Measurements from ENCODE around the gene KLHDC3. TPM values are rescaled to one million over a fixed set of nuclear protein-coding genes. Genes with fewer than 3 reads are reported as not detected.

The KLHDC3 gene, protein sequence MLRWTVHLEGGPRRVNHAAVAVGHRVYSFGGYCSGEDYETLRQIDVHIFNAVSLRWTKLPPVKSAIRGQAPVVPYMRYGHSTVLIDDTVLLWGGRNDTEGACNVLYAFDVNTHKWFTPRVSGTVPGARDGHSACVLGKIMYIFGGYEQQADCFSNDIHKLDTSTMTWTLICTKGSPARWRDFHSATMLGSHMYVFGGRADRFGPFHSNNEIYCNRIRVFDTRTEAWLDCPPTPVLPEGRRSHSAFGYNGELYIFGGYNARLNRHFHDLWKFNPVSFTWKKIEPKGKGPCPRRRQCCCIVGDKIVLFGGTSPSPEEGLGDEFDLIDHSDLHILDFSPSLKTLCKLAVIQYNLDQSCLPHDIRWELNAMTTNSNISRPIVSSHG
- 25.6 to 34.3 TPM (median 29.9 TPM) in 5 replicates for total RNA-seq (2022; extraction: Qiagen RNA extraction; ENCODE audit: low read depth)

DNA sequence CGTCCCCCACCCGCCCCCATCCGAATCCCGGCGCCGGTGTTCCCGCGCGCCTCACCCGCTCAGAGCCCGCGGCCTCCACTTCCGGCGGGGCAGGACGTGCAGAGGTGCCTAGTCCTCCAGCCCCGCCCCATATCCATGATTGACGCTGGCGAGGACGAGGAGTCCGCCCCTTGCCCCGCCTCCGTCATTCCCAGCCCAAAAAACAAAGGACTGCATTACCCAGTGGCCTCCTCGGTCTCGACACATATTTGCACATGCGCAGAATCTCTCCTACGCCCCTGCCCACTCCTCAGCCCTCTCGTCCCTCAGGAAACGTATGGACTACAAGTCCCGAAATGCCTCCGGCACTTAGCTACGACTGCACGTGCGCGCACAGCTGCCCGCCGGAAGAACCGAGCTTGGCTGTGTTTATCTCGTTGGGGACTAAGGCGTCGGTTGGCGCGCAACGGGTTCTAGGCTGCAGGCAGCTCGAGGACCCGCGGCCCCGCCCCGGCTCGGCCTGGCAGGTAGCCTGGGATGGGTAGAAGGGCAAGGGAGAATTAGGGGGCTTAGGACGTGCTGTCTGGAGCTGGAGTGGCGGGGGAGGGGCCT is at the start of gene KLHDC3, which contains the start of gene MEA1:
Gene KLHDC3, plus strand, starts transcription at position 407 of the 591 bp plus-strand sequence. CDS start 2,944 bp downstream, outside the sequence.
Gene MEA1, minus strand, starts transcription at position 104 of the 591 bp plus-strand sequence. CDS start 133 bp downstream, outside the sequence.

DNA sequence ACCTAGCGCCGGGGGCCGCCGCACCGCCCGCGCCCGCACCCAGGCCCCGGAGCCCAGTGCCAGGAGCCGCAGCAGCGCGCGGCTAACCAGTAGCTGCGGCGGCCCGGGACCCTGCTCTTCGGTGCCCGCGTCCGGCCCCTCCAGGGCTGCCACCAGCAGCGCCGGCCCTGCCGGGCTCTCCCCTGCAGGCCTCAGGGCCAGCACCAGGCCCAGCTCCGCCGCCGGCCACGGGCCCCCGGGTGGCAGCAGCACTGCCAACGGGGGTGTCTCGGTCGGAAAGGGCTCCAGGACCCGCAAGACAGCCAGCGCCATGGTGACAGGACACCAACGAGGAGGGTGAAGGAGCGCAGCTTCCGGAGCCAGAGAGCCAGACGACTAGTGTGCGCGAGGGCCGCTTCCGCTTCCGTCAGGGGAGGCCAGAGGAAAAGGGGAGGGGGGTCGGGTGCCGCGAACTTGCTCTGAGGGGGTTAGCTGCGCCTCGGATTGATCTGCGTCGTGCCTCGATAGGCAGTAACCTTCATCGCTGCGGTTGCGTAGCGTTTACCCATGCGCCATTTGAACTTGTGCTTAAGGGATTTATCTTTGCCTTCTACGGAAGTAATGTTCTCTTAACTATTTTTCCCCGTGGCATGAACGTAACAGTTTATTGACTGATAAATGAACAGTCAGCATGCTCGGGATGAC is 35.1 kb upstream of the KLHDC3 start, which contains the start of gene PEX6:
Gene PEX6, minus strand, starts transcription at position 343 of the 684 bp plus-strand sequence. Its CDS starts 31 bp downstream, at position 312.

DNA sequence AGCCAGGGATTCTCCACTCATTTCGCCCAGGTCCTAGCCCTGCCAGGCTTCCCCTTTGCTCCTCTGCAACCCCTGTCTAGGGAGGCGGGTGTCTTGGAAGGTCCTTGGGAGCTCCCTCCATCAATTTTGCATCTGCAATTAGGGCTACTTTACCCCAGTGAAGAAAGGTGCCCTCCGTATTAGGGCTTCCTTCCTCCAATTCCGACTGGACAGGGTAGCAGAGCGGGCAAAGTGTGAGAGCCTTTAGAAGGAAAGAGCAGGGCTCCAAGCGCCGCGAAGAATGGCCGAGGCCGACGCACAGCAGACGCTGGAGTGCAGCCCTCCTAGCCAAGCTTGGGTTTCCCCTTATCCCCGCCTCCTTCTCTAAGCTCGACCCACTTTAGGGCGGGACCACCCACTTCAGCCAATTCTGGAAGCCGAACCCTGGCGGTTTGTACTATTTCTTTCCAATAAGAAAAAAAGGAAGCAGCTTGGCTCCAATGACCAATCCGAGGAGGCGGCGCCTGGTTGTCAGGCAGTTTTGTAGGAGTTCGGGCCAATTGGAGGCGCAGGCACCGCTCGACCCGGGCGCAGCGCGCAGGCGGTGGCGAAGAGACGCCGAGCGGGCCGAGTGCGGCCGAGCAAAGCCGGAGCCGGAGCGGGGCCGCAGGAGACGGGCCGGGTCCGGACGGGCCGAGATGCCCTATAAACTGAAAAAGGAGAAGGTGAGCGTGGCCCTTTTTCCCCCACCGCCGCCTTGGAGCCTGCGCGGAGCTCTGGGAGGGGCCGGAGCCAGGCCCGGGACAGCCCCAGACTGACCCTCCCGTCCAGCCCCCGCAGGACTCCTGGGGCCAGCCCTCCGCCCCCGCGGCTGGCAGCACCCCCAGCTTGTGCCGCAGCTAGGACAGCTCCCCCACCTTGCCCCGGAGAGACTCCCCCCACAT is 29.8 kb upstream of the KLHDC3 start, which contains the start of gene PPP2R5D:
Gene PPP2R5D, plus strand, starts transcription at position 570 of the 923 bp plus-strand sequence. Its CDS starts 108 bp downstream, at position 678.

DNA sequence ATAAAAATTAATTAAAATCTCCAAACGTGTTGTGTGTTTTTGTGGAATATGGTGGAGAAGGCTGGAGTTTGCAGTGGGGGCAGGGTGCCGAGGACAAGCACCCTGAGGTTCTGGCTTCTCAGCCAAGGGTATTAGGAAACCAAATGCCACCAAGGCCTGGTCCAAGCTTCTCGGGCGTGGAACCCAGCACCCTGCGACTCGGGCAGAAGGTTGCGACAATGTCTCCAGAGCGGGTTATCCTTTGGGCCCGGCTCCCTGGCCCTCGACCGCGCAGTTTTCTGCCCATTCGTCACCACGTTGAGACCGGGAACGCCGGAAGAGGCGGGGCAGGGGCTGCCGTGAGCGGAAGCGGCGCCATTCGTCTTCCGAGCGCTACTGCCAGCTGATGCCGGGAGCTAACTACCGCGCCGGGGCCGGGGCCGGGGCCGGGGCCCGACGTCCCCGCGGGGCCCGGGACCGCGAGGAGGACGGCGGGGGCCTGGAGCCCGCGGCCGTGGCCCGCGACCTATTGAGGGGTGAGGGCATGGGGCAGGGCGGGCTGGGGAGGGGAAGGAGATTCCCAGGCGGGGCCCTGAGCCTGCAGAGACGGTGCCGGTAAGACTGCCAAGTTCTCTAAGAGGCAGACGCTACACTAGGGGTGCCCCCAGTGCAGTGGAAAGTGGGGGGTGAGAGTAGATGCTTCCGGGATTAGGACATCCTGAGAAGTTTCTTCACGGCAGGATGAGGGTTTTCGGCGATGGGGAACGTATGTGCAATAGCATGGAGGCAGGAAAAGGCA is 7.4 kb downstream of the KLHDC3 start, which contains the start of gene RRP36:
Gene RRP36, plus strand, starts transcription at position 354 of the 778 bp plus-strand sequence. Its CDS starts 32 bp downstream, at position 386.

DNA sequence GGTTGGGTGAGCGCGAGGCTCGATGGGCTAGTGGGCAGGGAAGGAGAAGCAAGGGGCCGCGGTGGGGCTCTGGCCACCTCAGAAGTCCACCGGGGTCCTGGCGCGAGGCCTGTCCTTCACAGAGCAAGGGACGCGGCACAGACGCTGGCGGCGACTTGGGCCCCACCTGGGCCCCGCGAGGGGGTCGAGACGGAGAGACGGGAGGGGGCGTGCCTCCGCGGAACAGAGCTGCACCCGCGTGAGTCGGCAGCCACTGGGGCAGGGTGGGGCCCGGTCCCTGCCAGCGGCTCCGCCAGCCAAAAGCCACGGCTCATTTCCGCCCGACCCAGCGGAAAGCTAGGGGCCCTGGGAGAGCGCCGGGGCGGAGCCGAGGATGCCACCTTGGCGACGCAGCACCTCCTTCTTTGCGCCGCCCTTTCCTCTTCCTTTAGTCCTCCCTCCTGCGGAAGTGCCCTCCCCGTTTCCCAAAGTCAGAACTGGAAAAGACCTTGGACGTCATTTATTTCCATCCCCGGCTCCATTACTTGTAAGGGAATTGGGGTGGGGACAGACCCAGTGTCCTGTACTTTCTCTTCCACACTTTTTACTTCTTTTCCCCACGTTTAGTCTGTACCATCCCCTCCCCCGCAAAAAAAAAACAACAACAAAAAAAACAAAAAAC is 39.6 kb downstream of the KLHDC3 start, which contains the start of gene CUL7:
Gene CUL7, minus strand, starts transcription at position 307 of the 661 bp plus-strand sequence. CDS start 1,063 bp downstream, outside the sequence.

DNA sequence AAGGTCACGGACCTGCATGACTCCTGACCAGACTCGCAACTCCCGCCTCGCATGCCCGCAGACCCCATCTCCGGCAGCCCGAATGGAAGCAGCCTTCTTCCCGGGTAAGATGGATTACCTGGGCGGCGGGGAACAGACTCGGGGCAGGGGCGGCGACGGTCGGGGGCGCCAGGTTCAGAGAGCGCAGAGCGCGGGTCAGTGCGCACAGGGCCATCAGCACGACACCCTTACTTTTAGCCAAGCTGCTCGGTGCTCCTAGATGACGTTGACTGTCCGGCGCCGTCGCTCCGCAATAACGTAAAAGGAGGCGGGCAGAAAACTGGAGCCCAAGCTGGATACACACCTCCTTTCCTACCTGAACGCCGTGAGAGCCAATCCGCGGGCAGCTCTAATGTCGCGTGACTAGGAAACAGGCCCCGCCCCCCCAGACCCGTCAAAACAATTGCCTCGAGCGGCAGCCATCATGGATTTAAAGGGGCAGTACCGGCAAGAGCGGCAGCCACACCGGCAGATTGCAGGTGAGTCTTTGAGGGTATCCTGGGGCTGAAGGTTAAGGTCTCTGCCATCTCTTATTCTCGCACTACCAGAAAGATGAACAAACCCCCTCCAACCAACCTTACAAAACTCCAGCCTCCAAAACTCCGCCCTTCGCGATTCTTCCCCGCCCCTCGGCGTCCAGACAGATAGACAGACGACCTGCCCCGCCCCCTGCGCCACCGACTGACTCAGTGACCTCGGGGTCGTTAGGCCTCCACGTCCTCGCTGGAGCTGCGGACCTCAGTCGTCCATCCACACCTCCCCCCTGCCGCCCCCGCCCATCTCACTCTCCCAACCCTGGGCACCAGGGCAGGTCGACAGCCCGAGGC is 45.4 kb downstream of the KLHDC3 start, which contains the start of the genes KLC4 and MRPL2:
Gene KLC4, plus strand, starts transcription at position 464 of the 866 bp plus-strand sequence. CDS start 1,705 bp downstream, outside the sequence.
Gene MRPL2, minus strand, starts transcription at position 267 of the 866 bp plus-strand sequence. Its CDS starts 53 bp downstream, at position 214.

Other genes with a start within 250 kb of the KLHDC3 start
- gene BICRAL, start 232.2 kb upstream of the KLHDC3 start, total RNA-seq (2022; extraction: Qiagen RNA extraction; ENCODE audit: low read depth), result 3.0 to 3.6 TPM (median 3.5 TPM) in 5 replicates
- 67.3 to 112 TPM (median 71.4 TPM) in 5 replicates for gene RPL7L1, start 134.6 kb upstream of the KLHDC3 start, total RNA-seq (2022; extraction: Qiagen RNA extraction; ENCODE audit: low read depth)
- not detected in 5 replicates for gene PTCRA, start 98.2 kb upstream of the KLHDC3 start, total RNA-seq (2022; extraction: Qiagen RNA extraction; ENCODE audit: low read depth)
- 34.5 to 48.5 TPM (median 46.9 TPM) in 5 replicates for gene CNPY3, start 84.8 kb upstream of the KLHDC3 start, total RNA-seq (2022; extraction: Qiagen RNA extraction; ENCODE audit: low read depth)
- gene GNMT, start 53.5 kb upstream of the KLHDC3 start, total RNA-seq (2022; extraction: Qiagen RNA extraction; ENCODE audit: low read depth), result 0.09 to 0.20 TPM in 2 of 5 replicates, not detected in the others
- gene PEX6, start 35.1 kb upstream of the KLHDC3 start, total RNA-seq (2022; extraction: Qiagen RNA extraction; ENCODE audit: low read depth), result 4.9 to 10.1 TPM (median 9.7 TPM) in 5 replicates
- 26.7 to 30.0 TPM (median 28.5 TPM) in 5 replicates for gene PPP2R5D, start 29.7 kb upstream of the KLHDC3 start, total RNA-seq (2022; extraction: Qiagen RNA extraction; ENCODE audit: low read depth)
- 90.7 to 104 TPM (median 95.9 TPM) in 5 replicates for gene MEA1, start 303 bp upstream of the KLHDC3 start, total RNA-seq (2022; extraction: Qiagen RNA extraction; ENCODE audit: low read depth)
- 65.0 to 76.1 TPM (median 71.7 TPM) in 5 replicates for gene RRP36, start 7.4 kb downstream of the KLHDC3 start, total RNA-seq (2022; extraction: Qiagen RNA extraction; ENCODE audit: low read depth)
- gene CUL7, start 39.6 kb downstream of the KLHDC3 start, total RNA-seq (2022; extraction: Qiagen RNA extraction; ENCODE audit: low read depth), result 6.1 to 8.5 TPM (median 7.2 TPM) in 5 replicates
- gene MRPL2, start 45.2 kb downstream of the KLHDC3 start, total RNA-seq (2022; extraction: Qiagen RNA extraction; ENCODE audit: low read depth), result 53.6 to 63.0 TPM (median 58.7 TPM) in 5 replicates
- gene KLC4, start 45.4 kb downstream of the KLHDC3 start, total RNA-seq (2022; extraction: Qiagen RNA extraction; ENCODE audit: low read depth), result 6.1 to 8.2 TPM (median 7.0 TPM) in 5 replicates
- 4.7 to 5.3 TPM (median 5.0 TPM) in 5 replicates for gene PTK7, start 62.1 kb downstream of the KLHDC3 start, total RNA-seq (2022; extraction: Qiagen RNA extraction; ENCODE audit: low read depth)
- gene SRF, start 157.0 kb downstream of the KLHDC3 start, total RNA-seq (2022; extraction: Qiagen RNA extraction; ENCODE audit: low read depth), result 13.4 to 18.9 TPM (median 17.6 TPM) in 5 replicates
- gene CUL9, start 167.9 kb downstream of the KLHDC3 start, total RNA-seq (2022; extraction: Qiagen RNA extraction; ENCODE audit: low read depth), result 7.4 to 9.8 TPM (median 8.6 TPM) in 5 replicates
- 68.3 to 104 TPM (median 95.7 TPM) in 5 replicates for gene DNPH1, start 215.2 kb downstream of the KLHDC3 start, total RNA-seq (2022; extraction: Qiagen RNA extraction; ENCODE audit: low read depth)
- gene TTBK1, start 229.2 kb downstream of the KLHDC3 start, total RNA-seq (2022; extraction: Qiagen RNA extraction; ENCODE audit: low read depth), result 0.03 to 0.08 TPM (median 0.06 TPM) in 4 of 5 replicates, not detected in the other